ENCODE measurements around the gene ESD. TPM values are rescaled to one million over a fixed set of nuclear protein-coding genes. Genes with fewer than 3 reads are reported as not detected.
A peak's percentile ranks its signal among the peaks of the same experiment; 100 is the strongest.

Gene ESD
- total RNA-seq, 1 experiment from 2014 or later, result 151 TPM

GRCh38 chr13:46747031-46747820 lies 49.7 kb downstream of the ESD start:
- DNase-seq (ENCODE audit: low read depth), result no peak

- no peak for DNase-seq (ENCODE audit: low read depth)
These were observed 51.3 kb downstream of the ESD start for GRCh38 chr13:46745706-46746105.

- no peak for DNase-seq (ENCODE audit: low read depth)
These were observed 51.9 kb downstream of the ESD start for GRCh38 chr13:46745062-46745461.

GRCh38 chr13:46743191-46743590 lies 53.8 kb downstream of the ESD start:
- no peak for DNase-seq (ENCODE audit: low read depth)

GRCh38 chr13:46739447-46740098 lies 57.4 kb downstream of the ESD start:
- no peak for DNase-seq (ENCODE audit: low read depth)

- DNase-seq (ENCODE audit: low read depth), result no peak
These were observed 58.2 kb downstream of the ESD start for GRCh38 chr13:46738766-46739165.

GRCh38 chr13:46738055-46738454 lies 58.9 kb downstream of the ESD start:
- no peak for DNase-seq (ENCODE audit: low read depth)

GRCh38 chr13:46736541-46737310 lies 60.2 kb downstream of the ESD start:
- no peak for DNase-seq (ENCODE audit: low read depth)

- DNase-seq (ENCODE audit: low read depth), result no peak
These were observed 61.5 kb downstream of the ESD start for GRCh38 chr13:46735425-46735824.

GRCh38 chr13:46731535-46731934 lies 65.4 kb downstream of the ESD start:
- DNase-seq (ENCODE audit: low read depth), result no peak

GRCh38 chr13:46728777-46729176 lies 68.2 kb downstream of the ESD start:
- DNase-seq (ENCODE audit: low read depth), result peak; percentile 12

- no peak for DNase-seq (ENCODE audit: low read depth)
These were observed 70.6 kb downstream of the ESD start for GRCh38 chr13:46726347-46726746.

Other genes starting within 250 kb of the ESD start
- 6.4 and 6.6 TPM in 2 replicates for gene LRCH1, start 244.0 kb downstream of the ESD start, total RNA-seq (2014; rRNA removed; shearing (Covaris generic))
- gene HTR2A, start 99.9 kb upstream of the ESD start, total RNA-seq (2014; rRNA removed; shearing (Covaris generic)), result not detected in 2 replicates

All from HT1080 (cell line).